ENCODE results near the gene CLEC7A. TPM values are rescaled to one million over a fixed set of nuclear protein-coding genes. Genes with fewer than 3 reads are reported as not detected.

Gene CLEC7A
- total RNA-seq, 1 donor from 2014 or later: 6.0 TPM

- intact Hi-C loops (cut with DNase I): no loop called here
Measured at GRCh38 chr12:10163084-10163483, 33.1 kb upstream of the CLEC7A start.

GRCh38 chr12:10160617-10161385 is 30.8 kb upstream of the CLEC7A start:
- Histone ChIP-seq H3K9me3 (no peaks in the 10 kb centered on the region), H3K27me3 (no peaks in the 10 kb centered on the region), H3K4me1 (no peaks in the 10 kb centered on the region), H3K36me3 (no peaks in the 10 kb centered on the region), H3K27ac (no peak overlapping the region), H3K4me3 (no peak overlapping the region)
- TF ChIP-seq CTCF (IDR thresholded peaks at IDR 0.05): no peak
- intact Hi-C loops (cut with DNase I): no loop called here
- no peak for DNase-seq (ENCODE audit: low spot score in 2 of 2)

More at GRCh38 chr12:10163084-10163483, 33.1 kb upstream of the CLEC7A start:
- no peak for DNase-seq (ENCODE audit: low spot score in 2 of 2)
- Histone ChIP-seq H3K4me1 (no peaks in the 10 kb centered on the region), H3K27me3 (no peaks in the 10 kb centered on the region), H3K27ac (no peak overlapping the region), H3K36me3 (no peaks in the 10 kb centered on the region), H3K9me3 (no peaks in the 10 kb centered on the region), H3K4me3 (no peak overlapping the region)
- no peak for TF ChIP-seq CTCF (IDR thresholded peaks at IDR 0.05)

- H3K36me3 ChIP-seq: no peaks in the 10 kb centered on the region
- no peak overlapping the region for H3K27ac ChIP-seq
- intact Hi-C loops (cut with DNase I): loop anchor here (10.0 kb wide), 1 partner anchor 206 kb away; no protein-coding TSS in a partner anchor
- TF ChIP-seq CTCF (IDR thresholded peaks at IDR 0.05): no peak
- H3K27me3 ChIP-seq: no peaks in the 10 kb centered on the region
- H3K4me1 ChIP-seq: no peaks in the 10 kb centered on the region
- no peak overlapping the region for H3K4me3 ChIP-seq
- DNase-seq (ENCODE audit: low spot score in 2 of 2): no peak
- H3K9me3 ChIP-seq: no peaks in the 10 kb centered on the region
Measured at GRCh38 chr12:10159280-10159679, 29.3 kb upstream of the CLEC7A start.

- intact Hi-C loops (cut with DNase I): loop anchor here (10.0 kb wide), 1 partner anchor 206 kb away; no protein-coding TSS in a partner anchor
- no peak for DNase-seq (ENCODE audit: low spot score in 2 of 2)
- TF ChIP-seq CTCF (IDR thresholded peaks at IDR 0.05): no peak
- H3K4me1 ChIP-seq: no peaks in the 10 kb centered on the region
- H3K9me3 ChIP-seq: no peaks in the 10 kb centered on the region
- no peaks in the 10 kb centered on the region for H3K27me3 ChIP-seq
- no peaks in the 10 kb centered on the region for H3K36me3 ChIP-seq
- no peak overlapping the region for H3K4me3 ChIP-seq
- H3K27ac ChIP-seq: no peak overlapping the region
Measured at GRCh38 chr12:10158406-10158805, 28.4 kb upstream of the CLEC7A start.

- Histone ChIP-seq H3K36me3 (no peaks in the 10 kb centered on the region), H3K4me3 (no peak overlapping the region), H3K9me3 (no peaks in the 10 kb centered on the region), H3K4me1 (peaks cover 0 to 3% of the 10 kb centered on the region in 2 donors), H3K27me3 (no peaks in the 10 kb centered on the region), H3K27ac (no peak overlapping the region)
- intact Hi-C loops (cut with DNase I): loop anchor here (10.0 kb wide), 1 partner anchor 209 kb away; no protein-coding TSS in a partner anchor
- no peak for DNase-seq (ENCODE audit: low spot score in 2 of 2)
- no peak for TF ChIP-seq CTCF (IDR thresholded peaks at IDR 0.05)
Measured at GRCh38 chr12:10155966-10156365, 26.0 kb upstream of the CLEC7A start.

Data from ascending aorta (tissue), 2 donors.